Measurements from ENCODE around the gene NR3C1.

Gene NR3C1

GRCh38 chr5:143254819-143255218 is 148.7 kb downstream of the NR3C1 start:
- H3K4me2 ChIP-seq (ENCODE audit: low read depth, low read length, poor library complexity, severe bottlenecking), result no peak overlapping the region
- no peak overlapping the region for H3K9ac ChIP-seq (ENCODE audit: low read length)
- no peaks in the 10 kb centered on the region for H3K79me2 ChIP-seq (ENCODE audit: insufficient read depth, low read length)
- H4K20me1 ChIP-seq (ENCODE audit: low read depth, low read length), result no peaks in the 10 kb centered on the region
- H3K36me3 ChIP-seq (ENCODE audit: low read length), result no peaks in the 10 kb centered on the region
- no peak overlapping the region for H3K4me3 ChIP-seq (ENCODE audit: insufficient read depth, low read length, poor library complexity, severe bottlenecking)
- H3K27me3 ChIP-seq (ENCODE audit: low read length), result no peaks in the 10 kb centered on the region
- TF ChIP-seq CTCF (IDR thresholded peaks at IDR 0.05; ENCODE audit: insufficient read depth, low read length, poor library complexity, severe bottlenecking), result no peak
- no peak for TF ChIP-seq EZH2phosphoT487 (conservative IDR thresholded peaks at IDR 0.05; ENCODE audit: low read length)
- no peaks in the 10 kb centered on the region for H3F3A ChIP-seq (ENCODE audit: insufficient read depth)
- H2AFZ ChIP-seq (ENCODE audit: low read depth, low read length, severe bottlenecking), result no peak overlapping the region
- no peaks in the 10 kb centered on the region for H3K9me3 ChIP-seq (ENCODE audit: insufficient read depth, low read length)
- H3K27ac ChIP-seq (ENCODE audit: low read depth, low read length), result no peak overlapping the region
- H3K9me2 ChIP-seq (replicated peaks; ENCODE audit: insufficient read depth, low read length), result no peaks in the 10 kb centered on the region

DNA sequence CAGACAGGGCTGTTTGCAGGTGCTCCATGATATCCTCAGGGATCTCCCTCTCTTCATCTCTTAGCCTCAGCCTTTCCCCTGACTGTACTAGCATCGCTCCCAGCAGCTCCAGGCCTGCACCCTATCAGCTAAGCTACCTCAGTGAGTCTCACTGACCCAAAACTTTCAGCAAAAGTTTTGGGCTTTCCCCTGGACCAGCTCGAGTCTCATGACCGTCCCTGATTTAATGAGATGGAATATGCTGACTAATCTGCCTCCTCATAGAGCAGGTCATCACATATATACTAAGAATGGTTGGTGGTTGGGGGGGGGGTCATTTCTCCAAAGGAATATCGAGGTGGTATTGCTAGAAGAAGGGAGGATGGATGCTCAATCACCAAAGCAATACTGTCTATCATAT is 151.5 kb downstream of the NR3C1 start:
- no peaks in the 10 kb centered on the region for H3K79me2 ChIP-seq (ENCODE audit: insufficient read depth, low read length)

GRCh38 chr5:143251190-143251589 is 152.3 kb downstream of the NR3C1 start:
- Histone ChIP-seq H4K20me1 (ENCODE audit: low read depth, low read length) (no peaks in the 10 kb centered on the region), H3F3A (ENCODE audit: insufficient read depth) (no peaks in the 10 kb centered on the region), H3K27me3 (ENCODE audit: low read length) (no peaks in the 10 kb centered on the region), H2AFZ (ENCODE audit: low read depth, low read length, severe bottlenecking) (no peak overlapping the region), H3K79me2 (ENCODE audit: insufficient read depth, low read length) (no peaks in the 10 kb centered on the region), H3K36me3 (ENCODE audit: low read length) (no peaks in the 10 kb centered on the region), H3K9ac (ENCODE audit: low read length) (no peak overlapping the region), H3K4me2 (ENCODE audit: low read depth, low read length, poor library complexity, severe bottlenecking) (no peak overlapping the region), H3K4me3 (ENCODE audit: insufficient read depth, low read length, poor library complexity, severe bottlenecking) (no peak overlapping the region), H3K9me3 (ENCODE audit: insufficient read depth, low read length) (no peaks in the 10 kb centered on the region), H3K9me2 (replicated peaks; ENCODE audit: insufficient read depth, low read length) (no peaks in the 10 kb centered on the region), H3K27ac (ENCODE audit: low read depth, low read length) (no peak overlapping the region)
- TF ChIP-seq CTCF (IDR thresholded peaks at IDR 0.05; ENCODE audit: insufficient read depth, low read length, poor library complexity, severe bottlenecking), result no peak
- TF ChIP-seq EZH2phosphoT487 (conservative IDR thresholded peaks at IDR 0.05; ENCODE audit: low read length), result no peak

More for the DNA sequence above, 151.5 kb downstream of the NR3C1 start:
- Histone ChIP-seq H3K36me3 (ENCODE audit: low read length) (no peaks in the 10 kb centered on the region), H3F3A (ENCODE audit: insufficient read depth) (no peaks in the 10 kb centered on the region), H4K20me1 (ENCODE audit: low read depth, low read length) (no peaks in the 10 kb centered on the region), H3K9me3 (ENCODE audit: insufficient read depth, low read length) (no peaks in the 10 kb centered on the region), H3K9me2 (replicated peaks; ENCODE audit: insufficient read depth, low read length) (no peaks in the 10 kb centered on the region), H3K27me3 (ENCODE audit: low read length) (no peaks in the 10 kb centered on the region), H3K27ac (ENCODE audit: low read depth, low read length) (no peak overlapping the region), H3K4me2 (ENCODE audit: low read depth, low read length, poor library complexity, severe bottlenecking) (no peak overlapping the region), H3K9ac (ENCODE audit: low read length) (no peak overlapping the region), H2AFZ (ENCODE audit: low read depth, low read length, severe bottlenecking) (no peak overlapping the region), H3K4me3 (ENCODE audit: insufficient read depth, low read length, poor library complexity, severe bottlenecking) (no peak overlapping the region)
- no peak for TF ChIP-seq EZH2phosphoT487 (conservative IDR thresholded peaks at IDR 0.05; ENCODE audit: low read length)
- no peak for TF ChIP-seq CTCF (IDR thresholded peaks at IDR 0.05; ENCODE audit: insufficient read depth, low read length, poor library complexity, severe bottlenecking)
